ENCODE measurements around the gene ABLIM1. TPM values are rescaled to one million over a fixed set of nuclear protein-coding genes. Genes with fewer than 3 reads are reported as not detected.

ABLIM1 gene
- total and polyA plus RNA-seq, 10 of the 15 experiments (the other 5 are each of a cell fraction or from before 2014, with no cell fraction given) = 14.2 to 50.5 (median 28.1) TPM

DNA sequence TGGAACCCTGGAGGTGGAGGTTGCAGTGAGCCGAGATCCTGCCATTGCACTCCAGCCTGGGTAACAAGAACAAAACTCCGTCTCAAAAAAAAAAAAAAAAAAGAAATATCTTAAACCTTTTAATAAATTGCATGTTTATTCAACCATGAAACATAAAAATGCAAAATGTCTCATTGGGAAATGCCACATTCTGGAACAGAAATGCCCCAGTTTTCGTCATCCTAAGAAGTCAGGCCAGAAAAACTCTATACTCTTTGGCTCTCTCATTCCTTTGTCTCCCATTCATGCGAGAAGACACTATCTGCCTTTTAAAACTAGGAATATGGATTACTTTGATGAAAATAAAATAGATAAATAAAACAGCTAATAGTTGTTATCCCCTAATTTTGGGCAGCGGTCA lies 21.5 kb upstream of the ABLIM1 start:
- DNase-seq (ENCODE audit: low read depth, low spot score) (no peak), ATAC-seq (no peak), FAIRE-seq (no peak)
- Histone ChIP-seq H3K79me2 (ENCODE audit: control insufficient read depth, insufficient read depth, low read length) (no peaks in the 10 kb centered on the region), H2AFZ (ENCODE audit: control insufficient read depth, low read depth, low read length) (no peak overlapping the region), H3K9me3 (replicated peaks; ENCODE audit: control insufficient read depth, insufficient read depth, low read length) (no peaks in the 10 kb centered on the region), H3K4me2 (ENCODE audit: control insufficient read depth, insufficient read depth) (no peak overlapping the region), H3K36me3 (ENCODE audit: control insufficient read depth in 2 of 2, insufficient read depth in 2 of 2, low read length in 1 of 2) (no peaks in the 10 kb centered on the region), H4K20me1 (ENCODE audit: control insufficient read depth, insufficient read depth) (no peaks in the 10 kb centered on the region), H3K4me1 (ENCODE audit: control insufficient read depth, insufficient read depth, low read length) (no peaks in the 10 kb centered on the region), H3K4me3 (no peak overlapping the region), H3K27me3 (replicated peaks in 1 of 2; ENCODE audit: control insufficient read depth in 2 of 2, insufficient read depth in 2 of 2, low read length in 1 of 2) (no peaks in the 10 kb centered on the region; a peak in 2 of 4 replicates), H3K27ac (ENCODE audit: control insufficient read depth, insufficient read depth) (no peak overlapping the region), H3K9ac (ENCODE audit: control insufficient read depth, insufficient read depth, low read length) (no peak overlapping the region)
- RAD21 ChIA-PET (ENCODE audit: unreplicated experiment) = no interaction called here
- no peak for TF ChIP-seq CREM (IDR thresholded peaks at IDR 0.05; ENCODE audit: low read depth)
- TF ChIP-seq RUNX3 (IDR thresholded peaks at IDR 0.05; ENCODE audit: low read length) = no peak
- TF ChIP-seq RBBP5 (conservative IDR thresholded peaks at IDR 0.05) = no peak
- TF ChIP-seq CBFB (IDR thresholded peaks at IDR 0.05; ENCODE audit: low read depth) = no peak
- no peak for TF ChIP-seq FOXM1 (IDR thresholded peaks at IDR 0.05; ENCODE audit: low read depth, low read length)
- TF ChIP-seq, protein P1, sequence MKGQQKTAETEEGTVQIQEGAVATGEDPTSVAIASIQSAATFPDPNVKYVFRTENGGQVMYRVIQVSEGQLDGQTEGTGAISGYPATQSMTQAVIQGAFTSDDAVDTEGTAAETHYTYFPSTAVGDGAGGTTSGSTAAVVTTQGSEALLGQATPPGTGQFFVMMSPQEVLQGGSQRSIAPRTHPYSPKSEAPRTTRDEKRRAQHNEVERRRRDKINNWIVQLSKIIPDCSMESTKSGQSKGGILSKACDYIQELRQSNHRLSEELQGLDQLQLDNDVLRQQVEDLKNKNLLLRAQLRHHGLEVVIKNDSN (IDR thresholded peaks at IDR 0.05; ENCODE audit: borderline replicate concordance, extremely low read length, insufficient read depth, low read depth, low read length) = no peak
- TF ChIP-seq, protein P2, sequence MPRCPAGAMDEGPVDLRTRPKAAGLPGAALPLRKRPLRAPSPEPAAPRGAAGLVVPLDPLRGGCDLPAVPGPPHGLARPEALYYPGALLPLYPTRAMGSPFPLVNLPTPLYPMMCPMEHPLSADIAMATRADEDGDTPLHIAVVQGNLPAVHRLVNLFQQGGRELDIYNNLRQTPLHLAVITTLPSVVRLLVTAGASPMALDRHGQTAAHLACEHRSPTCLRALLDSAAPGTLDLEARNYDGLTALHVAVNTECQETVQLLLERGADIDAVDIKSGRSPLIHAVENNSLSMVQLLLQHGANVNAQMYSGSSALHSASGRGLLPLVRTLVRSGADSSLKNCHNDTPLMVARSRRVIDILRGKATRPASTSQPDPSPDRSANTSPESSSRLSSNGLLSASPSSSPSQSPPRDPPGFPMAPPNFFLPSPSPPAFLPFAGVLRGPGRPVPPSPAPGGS (IDR thresholded peaks at IDR 0.05; ENCODE audit: borderline replicate concordance, insufficient read depth, low read depth, low read length, poor library complexity, severe bottlenecking) = no peak
- TF ChIP-seq NRF1 (conservative IDR thresholded peaks at IDR 0.05; ENCODE audit: low read depth, low read length) = no peak
- TF ChIP-seq CBX5 (IDR thresholded peaks at IDR 0.05; ENCODE audit: low read depth) = no peak
- TF ChIP-seq, protein P3, sequence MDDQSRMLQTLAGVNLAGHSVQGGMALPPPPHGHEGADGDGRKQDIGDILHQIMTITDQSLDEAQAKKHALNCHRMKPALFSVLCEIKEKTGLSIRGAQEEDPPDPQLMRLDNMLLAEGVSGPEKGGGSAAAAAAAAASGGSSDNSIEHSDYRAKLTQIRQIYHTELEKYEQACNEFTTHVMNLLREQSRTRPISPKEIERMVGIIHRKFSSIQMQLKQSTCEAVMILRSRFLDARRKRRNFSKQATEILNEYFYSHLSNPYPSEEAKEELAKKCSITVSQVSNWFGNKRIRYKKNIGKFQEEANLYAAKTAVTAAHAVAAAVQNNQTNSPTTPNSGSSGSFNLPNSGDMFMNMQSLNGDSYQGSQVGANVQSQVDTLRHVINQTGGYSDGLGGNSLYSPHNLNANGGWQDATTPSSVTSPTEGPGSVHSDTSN (IDR thresholded peaks at IDR 0.05; ENCODE audit: insufficient replicate concordance, low read depth, low read length) = no peak
- TF ChIP-seq EP300 (IDR thresholded peaks at IDR 0.05; ENCODE audit: borderline replicate concordance in 1 of 2, control insufficient read depth in 1 of 2, low read depth in 2 of 2, low read length in 2 of 2) = no peak
- no peak for TF ChIP-seq FOS (IDR thresholded peaks at IDR 0.05; ENCODE audit: borderline replicate concordance, extremely low read depth, insufficient read length)
- no peak for TF ChIP-seq MXI1 (IDR thresholded peaks at IDR 0.05; ENCODE audit: low read depth, low read length)
- TF ChIP-seq EED (IDR thresholded peaks at IDR 0.05; ENCODE audit: low read depth) = no peak
- no TSS peak for BruUV-seq (replicated peaks)
- CTCF ChIA-PET = no interaction called here
- SMC1A ChIA-PET (ENCODE audit: uncharacterized antibody, unreplicated experiment) = no interaction called here
- intact Hi-C loops (cut with micrococcal nuclease; ENCODE audit: unreplicated experiment) = no loop called here
- in situ Hi-C loops (cut with MboI) = no loop called here
- POLR2A ChIA-PET = no interaction called here
- 37% methylated on average over 3 of the region's 5 CpGs for WGBS (ENCODE audit: insufficient coverage, insufficient replicate concordance, low lambda C conversion rate, missing lambda C conversion rate)
